NCI-H524 (cell line): ENCODE results near the gene BCL10.
A peak's percentile ranks its signal among the peaks of the same experiment; 100 is the strongest.

ENCODE experiments used
- DNase-seq, 2 experiments: peaks; one replicate each; lab custom pipeline; 2025; lab: John Stamatoyannopoulos, UW

The BCL10 gene

DNA sequence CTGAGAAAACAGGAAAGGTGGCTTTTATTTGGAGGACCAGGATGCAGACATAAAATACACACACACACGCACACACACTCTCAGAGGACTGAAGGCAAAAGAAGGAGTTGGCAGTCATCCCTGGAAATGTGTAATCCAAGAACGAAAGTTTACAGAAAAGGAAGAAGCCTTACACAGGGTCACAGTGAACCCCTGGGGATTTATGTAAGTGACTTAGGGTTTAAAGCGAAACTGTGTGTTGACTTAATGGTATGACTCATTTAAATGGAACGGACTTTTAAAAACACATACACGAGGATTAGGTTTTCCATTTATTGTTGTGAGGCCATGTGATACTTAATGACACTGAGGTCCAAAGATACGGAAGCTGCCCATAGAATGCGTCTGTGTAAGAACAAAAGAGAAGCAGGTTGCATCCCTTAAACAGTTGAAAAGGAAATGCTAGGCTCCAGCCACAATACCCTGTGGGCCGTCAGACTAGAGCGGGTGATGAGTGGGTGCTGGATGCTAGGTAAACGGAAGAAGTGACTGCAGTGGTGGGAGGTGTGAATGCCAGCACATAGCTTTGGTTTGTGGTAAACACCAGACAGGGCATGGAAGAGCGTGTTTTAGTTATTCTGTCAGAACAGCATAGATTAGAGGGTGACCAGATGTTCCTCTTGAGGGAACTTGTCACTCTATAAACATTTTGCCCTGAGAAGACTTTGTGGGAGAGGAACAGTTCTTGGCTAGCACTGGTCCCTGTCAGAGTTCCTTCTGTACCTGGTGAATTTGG, 21.6 kb upstream of the BCL10 start:
- no peak for DNase-seq

DNA sequence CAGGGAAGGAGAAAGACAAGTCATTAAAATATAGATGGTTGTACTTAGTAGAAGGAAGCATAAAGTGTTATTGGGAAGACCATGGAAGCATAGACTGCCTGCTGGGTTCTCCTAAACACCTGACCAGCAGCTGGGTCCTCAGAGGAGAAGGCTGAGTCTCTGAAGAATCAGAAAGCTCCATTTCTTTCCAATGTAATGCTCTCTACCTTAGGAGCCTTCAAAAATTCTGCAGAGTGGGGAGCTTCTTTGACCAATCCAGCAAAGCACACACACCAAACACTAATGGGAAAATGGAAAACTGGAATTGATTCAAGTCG, 21.1 kb upstream of the BCL10 start:
- no peak for DNase-seq

DNA sequence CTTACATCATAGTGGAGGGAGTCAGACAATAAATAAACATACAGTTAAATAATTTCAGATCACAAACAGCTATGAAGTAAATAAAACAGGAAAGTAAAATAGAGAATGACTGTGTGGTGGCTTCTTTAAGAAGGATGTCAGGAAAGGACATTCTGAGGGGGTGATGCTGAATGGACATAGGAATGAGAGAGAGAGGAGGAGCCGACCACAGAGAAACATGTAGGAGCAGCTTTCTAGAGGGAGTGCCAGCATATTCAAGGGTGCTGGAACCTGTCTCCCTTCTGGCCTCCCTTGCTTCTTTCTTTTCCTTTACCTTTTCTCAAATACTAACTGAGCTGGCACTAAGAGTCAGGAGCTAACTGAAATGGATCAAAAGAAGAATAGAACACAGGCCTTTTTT, 20.5 kb upstream of the BCL10 start:
- no peak for DNase-seq

DNA sequence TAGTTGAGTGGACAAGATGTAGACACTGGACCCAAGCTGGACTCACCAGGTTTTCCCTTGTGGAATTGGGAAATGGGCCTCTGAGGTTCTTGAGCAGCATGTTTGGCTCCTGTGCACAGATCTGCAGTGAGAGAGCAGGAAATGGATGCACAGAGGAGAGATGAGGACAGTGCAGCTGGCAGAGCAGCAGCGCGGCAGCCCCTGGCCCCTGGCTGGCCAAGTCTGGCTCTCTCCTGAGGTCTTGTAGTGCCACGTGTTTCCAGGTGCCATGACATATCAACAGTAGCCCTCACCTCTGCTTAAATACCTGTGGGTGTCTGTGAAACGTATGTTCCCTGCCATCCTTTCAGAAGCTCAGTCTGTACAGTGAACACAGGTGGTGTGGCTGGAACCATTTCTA, 19.2 kb upstream of the BCL10 start:
- no peak for DNase-seq

DNA sequence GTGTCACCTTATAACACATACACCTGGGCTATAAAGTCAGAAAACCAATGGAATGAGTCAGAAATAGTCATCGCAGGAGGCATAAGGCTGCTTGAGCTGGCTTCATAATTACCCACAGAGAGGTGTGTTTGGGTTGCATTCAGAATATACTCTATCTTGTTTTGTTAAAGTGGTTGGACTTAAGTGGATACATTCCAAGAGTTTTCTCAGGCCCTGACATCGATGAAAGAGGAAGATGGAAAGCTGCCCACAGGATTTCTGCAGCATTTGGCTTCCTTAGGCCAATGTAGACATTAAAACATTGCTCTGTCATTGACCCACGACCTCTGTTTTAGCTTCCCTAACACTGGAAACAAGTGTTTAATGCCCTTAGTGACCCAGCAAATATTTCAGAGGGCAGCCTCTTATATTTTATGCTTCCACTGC, 18.6 kb upstream of the BCL10 start:
- DNase-seq: no peak

DNA sequence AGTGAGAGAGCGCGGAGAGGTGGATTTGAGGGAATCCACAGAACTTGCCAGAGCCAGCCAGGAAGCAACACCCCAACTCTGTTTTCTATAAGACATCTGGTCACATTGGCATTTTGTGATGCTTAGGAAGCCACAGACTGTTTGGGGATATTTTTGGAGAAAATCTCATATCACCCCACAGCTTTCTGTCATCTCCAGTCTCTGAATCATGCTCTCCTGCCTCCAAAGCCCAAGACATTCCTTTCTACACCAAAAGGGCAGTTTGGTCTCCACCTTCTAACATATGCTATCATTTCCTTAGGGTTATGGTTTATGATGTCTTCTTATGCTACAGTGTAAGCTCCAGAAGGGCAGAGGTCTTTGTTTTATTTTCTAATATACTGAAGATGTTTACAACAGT, 14.4 kb upstream of the BCL10 start:
- no peak for DNase-seq

DNA sequence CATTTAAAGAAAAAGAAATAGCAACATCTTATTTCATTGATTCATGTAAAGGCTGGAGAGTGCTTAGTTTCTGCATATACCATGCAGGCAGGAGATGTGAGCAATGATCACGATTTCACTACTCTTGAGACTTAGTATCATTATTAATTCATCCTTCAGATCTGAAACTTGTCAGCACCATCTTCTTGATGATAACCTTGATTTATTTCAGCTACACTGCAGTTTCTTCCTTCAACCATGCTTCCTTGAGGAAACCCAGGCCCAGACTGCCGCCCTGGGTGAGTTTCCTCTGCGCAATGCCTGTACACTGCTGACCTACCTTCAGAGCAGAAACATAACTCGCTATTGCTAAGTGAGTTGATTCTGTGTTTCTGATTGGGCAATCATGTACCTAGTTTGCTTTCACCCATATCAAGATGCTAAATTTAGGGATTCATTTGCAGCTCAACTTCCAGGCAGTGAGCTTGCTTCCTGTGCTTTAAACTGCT, 13.5 kb upstream of the BCL10 start:
- DNase-seq: no peak

DNA sequence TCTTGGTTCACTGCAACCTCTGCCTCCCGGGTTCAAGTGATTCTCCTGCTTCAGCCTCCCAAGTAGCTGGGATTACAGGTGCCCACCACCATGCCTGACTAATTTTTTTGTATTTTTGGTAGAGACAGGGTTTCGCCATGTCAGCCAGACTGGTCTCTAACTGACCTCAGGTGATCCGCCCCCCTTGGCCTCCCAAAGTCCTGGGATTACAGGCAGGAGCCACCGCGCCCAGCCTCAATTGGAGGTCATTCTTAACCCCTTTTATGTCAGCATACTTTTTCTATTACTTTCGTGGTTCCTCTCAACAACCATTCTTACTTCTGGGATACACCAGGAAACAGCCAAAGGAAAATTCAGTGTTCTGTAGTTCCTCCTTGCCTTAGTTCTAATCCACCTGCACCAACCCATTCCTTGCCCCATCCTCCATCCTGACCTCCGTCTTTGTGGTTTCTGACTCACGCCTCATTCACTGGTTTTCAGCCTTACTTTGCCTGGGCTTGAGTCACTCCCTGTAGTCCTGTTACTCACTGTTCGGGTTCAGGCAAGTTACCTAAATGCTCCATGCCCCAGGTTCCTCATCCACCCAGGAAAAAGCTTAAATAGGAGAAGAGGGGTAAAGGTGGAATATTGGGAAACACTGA, 12.9 kb upstream of the BCL10 start:
- no peak for DNase-seq

DNA sequence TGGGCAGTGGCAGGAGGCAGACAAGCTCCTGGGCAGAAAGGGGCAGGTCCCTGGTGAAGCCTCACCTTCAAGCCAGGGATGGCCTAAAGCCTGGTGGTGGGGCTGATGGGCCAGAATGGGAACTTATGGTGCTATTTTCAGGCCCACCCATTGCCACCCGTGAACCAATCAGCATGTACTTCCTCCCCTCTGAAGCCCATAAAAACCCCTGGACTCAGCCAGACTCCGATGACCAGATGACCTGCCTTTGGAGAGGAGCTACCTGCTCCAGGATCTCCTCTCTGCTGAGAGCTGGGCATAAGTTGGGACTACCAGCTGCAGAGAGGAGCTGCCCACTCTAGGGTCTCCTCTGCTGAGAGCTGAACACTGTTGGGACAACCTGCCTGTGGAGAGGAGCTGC, 7.8 kb upstream of the BCL10 start:
- no peak for DNase-seq

DNA sequence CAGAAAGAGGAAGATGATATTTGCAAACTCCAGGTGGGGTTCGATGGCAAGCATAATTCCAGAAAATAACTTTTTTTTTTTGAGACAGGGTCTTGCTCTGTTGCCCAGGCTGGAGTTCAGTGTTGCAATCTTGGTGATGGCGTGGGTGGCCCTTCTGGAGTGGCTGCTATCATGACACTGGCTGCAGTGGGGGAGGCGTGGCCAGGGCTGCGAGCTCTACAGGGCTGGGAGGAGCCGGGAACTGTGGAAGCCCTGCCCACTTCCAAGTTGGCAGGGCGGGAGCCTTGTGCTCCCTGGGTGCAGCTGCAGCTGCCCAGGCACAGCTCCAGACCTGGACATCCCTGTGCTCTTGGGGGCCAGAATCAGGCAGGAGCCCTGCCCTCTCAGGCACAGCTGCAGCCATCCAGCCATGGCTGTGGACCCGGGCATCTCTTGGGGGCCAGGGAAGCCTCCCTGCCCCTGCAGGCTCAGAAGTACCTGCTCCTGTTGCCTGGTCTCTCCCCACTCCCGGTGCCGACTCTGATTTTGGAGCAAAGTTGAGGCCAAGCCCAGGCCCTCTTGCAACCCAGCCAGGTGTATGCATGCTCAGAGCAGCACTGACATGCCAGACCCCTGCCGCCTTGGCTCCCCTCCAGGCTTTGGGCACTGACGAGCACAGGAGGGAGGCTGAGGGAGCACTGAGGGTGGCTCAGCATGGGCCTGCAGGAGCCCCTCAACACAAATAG, 7.2 kb upstream of the BCL10 start:
- DNase-seq: no peak

DNA sequence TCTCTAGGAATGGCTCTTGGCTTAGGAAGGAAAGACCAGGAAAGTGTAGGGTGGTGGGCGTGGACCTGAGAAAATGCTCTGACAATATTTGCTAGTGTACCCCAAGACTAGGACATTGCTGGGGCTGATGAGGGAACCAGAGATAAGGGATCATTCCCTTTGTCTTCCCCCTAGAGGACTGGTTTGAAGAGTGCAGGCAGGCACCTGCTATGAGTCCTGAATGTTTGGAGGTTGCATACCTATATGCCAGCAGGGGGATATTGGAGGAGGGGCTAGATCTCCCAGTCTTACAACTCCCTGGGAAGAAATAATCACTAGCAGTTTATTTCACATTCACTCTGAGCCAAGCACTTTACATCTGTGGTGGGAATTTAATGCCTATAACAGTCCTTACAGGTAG, 6.0 kb upstream of the BCL10 start:
- DNase-seq: peak in 1 of 2 experiments; percentile 10

DNA sequence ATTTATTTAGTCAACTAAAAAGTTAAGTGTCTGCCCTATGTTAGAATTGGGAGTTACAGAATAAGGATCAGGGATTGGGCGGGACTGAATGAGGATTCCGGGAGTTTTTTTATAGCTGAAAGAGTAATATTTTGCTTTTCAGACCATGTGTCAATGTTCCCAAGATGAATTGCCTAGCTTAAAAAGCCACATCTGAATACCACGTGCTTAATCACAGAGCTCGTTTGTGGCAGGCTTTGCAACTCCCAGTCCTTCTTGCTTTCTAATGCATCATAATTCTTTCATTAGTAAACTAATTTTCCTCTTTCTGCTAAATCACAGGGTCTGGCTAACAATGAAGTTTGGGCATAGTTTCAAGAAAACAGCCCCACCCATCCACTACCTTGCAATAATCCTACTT, 4.2 kb upstream of the BCL10 start:
- DNase-seq: no peak

DNA sequence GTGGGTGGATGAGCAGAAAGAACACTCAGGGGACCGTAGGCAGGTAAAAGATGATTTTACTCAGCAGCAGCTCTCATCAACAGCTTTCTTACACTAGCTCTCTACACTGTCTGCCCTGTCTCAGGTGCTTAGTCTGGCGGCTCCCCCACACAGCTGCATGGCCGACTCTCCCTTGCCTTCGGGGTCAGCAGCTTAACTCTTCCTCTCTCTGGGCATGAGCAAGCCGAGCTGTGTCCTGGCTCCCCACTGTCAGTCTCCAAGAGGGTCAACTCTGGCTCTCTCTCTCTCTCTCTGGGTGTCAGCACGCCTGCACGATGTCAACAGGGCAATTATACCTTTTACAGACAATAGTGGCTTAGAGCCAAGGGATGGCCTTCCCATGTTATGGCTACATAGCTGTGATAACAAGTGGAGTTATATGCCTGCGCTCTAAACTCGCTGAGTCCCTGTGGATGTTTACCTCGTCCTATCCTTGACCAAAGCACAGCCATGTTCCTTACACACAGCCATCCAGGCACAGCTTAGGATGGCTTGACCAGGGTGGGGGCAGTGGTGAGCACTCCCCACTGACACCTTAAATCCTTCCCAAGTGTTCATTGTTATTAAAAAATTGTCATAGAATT, 3.1 kb upstream of the BCL10 start:
- DNase-seq: no peak

DNA sequence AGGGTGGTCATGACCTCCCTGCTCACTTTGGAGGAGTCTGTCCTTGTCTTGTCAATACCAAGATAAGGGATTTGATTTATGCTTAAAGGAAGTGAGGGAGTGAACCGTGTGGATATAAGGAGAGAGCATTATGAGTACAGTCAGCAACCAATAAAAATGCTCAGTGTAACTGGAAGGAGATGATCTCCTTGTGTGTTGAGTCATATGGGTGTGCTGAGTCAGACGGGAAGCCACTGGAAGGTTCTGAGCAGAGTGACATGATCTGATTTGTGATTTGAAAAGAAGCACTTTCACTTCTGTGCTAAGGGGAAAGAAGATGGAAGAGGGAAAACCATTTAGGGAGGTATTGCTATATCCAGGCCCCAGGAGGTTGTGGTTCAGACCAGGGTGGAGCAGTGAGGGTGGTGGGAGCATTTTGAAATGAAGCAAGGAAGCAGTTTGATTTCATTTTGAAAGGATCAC, 2.5 kb upstream of the BCL10 start:
- no peak for DNase-seq

DNA sequence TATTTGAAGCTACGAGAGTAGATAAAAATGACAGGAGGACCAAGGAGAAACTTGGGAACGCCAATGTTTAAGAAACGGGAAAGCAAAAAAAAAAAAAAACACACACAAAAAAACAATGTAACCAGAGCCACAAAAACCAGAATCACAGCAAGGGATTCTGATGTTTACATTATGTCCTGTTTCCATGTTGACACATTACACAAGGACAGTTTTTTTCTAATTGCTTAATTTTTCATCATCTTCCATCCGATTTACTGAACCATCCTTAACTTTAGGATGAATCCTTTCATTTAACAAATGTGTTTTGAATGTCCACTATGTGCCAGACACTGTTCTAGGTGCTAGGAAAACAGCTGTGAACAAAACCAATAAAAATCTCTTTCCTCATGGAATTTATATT, 1.4 kb upstream of the BCL10 start:
- no peak for DNase-seq

DNA sequence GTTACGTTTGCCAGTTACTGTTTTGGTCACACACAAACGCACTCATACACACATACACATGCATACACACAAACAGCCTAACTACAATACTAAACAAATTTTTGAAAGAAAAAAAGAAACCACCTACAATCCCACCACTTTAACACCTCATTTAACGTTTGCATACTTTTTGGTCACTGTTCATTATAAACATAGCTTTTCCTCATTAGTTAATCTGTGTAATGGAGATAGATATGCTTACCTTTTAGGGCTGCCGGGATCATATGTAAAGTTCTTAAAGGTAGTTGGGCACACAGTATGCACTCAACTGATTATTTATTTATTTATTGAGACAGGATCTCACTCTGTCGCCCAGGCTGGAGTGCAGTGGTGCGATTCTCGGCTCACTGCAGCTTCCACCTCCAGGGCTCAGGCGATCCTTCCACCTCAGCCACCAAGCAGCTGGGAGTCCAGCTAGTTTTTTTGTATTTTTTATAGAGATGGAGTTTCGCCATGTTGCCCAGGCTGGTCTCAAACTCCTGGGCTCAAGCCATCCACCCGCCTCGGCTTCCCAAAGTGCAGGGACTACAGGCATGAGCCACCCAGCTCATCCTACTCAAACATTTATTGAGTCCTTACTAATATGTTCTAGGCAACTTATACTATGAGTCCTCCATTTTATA, 677 bp upstream of the BCL10 start:
- DNase-seq: peak in 1 of 2 experiments; percentile 40

DNA sequence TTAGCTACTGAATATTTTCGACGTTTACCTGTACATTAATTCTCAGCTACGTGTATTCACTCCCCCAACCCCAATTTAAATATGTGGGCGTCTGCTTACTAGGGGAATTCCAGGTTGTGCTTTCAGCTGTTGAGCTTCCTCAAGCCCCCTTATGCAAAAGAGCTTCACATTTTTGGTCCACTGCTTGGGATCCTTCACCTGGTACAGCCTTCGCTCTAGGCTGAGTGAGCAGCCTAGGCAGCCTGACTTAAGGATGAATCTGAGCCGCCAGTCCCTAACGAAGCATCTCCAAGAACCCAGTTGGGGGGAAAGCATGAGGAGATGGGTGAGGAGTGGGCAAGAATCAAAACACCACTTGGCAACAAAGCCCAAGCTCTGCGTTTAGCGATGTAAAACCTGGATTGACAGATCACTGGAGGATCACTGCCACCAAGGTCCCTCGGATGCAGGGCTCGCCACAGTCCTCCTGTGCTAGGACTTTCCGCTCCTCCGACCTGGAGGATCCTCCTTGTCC, 674 bp downstream of the BCL10 start:
- DNase-seq: peak in 1 of 2 experiments; percentile 50

DNA sequence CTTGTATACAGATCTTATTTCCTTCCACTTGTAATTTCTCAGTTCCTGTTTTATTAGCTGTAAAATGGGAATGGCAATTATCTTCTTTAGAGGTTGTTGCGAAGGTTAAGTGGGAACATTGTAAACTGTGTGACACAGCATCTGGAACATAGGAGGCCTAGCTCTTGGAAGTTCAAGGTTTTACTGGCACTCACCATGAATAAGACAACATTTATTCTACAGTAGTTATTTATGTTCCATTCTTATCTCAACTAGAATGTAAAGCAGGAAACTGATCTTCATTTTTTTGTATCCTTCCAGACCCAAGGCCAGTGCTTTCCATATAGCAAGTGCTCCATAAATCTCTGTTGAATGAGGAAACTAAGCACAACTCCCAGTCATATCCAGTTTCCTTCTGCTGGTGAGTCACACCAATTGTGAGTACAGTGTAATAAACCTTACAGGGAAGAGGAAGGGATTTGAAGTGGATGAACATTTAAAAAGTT, 1.4 kb downstream of the BCL10 start:
- no peak for DNase-seq

DNA sequence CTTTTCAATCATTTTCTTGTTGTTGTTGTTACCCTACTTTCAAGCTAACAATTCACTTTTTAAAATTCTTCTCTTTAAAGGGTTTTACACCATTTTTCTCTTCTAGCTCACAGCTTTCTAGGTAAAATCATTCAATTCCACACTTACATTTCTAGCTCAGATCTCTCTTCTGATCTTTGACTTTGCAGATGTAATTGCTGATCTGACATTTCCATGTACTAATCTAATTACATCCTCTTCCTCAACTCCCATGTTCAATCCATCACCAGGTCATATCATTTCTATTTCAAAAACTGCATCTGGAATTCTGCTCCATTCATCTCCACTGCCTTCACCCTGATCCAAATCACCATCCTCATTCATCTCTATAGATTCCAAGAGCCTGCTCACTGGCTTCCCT, 3.0 kb downstream of the BCL10 start:
- DNase-seq: no peak

DNA sequence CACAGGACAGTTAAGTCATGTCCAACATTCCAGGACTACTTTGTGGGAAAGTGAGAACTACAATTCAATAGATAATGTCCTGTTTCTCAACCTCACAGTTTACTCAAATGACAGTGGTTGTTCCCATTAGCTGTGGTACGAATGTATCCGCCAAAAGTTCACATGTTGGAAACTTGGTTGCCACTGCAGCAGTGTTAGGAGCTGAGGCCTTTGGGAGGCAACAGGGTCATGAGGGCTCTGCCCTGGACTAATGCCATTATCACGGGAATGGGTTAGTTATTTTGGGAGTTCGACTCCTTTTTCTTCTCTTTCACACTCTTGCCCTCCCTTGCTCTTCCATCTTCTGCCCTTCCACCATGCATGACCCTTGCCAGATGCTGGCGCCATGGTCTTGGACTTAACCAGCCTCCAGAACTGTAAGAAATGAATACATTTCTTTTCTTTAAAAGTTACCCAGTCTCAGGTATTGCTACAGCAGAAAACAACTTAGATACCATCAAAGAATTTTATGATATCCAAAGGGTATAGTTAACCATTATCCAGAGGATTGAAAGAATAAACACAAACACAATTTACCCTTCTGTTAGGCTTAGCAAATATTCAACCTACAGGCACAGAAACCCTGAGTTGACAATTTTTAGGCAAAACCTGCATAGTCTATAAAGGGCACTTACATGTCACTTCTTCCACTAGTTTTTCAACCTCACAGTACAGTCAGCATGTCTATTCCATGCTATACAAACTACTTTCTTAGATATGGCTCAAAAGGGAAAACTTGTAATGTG, 7.4 kb downstream of the BCL10 start:
- no peak for DNase-seq

DNA sequence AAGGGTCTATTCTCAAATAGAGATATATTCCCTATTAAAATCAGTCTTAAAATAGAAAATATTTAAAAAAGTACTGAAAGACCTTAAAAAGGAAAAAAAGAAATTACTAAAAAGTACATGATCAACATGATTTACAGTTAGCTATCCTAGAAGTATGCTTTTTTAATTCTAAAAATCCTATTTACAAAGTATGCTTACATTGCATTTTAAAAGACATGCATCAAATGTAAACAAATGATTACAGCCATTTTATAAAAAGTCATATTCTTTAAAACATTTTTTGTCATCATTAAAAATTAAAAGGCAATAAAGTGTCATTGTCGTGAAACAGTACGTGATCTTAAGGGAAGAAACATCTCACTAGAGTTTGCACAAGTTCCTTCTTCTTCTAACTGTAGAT, 9.1 kb downstream of the BCL10 start:
- no peak for DNase-seq
